HL-60 (cell line): ENCODE results near the gene HSPA12A.

Experiments used
- CTCF ChIP-seq: IDR thresholded peaks from one replicate; pipeline ENCODE4 v1.5.1; 2011; ENCODE audit warnings: low read length, control low read depth, inconsistent platforms; ENCODE audit not compliant: insufficient read depth
- GABPA ChIP-seq: IDR thresholded peaks from 2 replicates; pipeline ENCODE4 v1.6.1; 2012; ENCODE audit warnings: low read depth
- POLR2AphosphoS5 ChIP-seq: IDR thresholded peaks from 2 replicates; pipeline ENCODE4 v1.6.1; 2012; ENCODE audit warnings: low read depth
- REST ChIP-seq: IDR thresholded peaks from 2 replicates; pipeline ENCODE4 v1.6.1; 2012; ENCODE audit warnings: low read depth; ENCODE audit not compliant: insufficient replicate concordance
- SPI1 ChIP-seq: IDR thresholded peaks from 2 replicates; pipeline ENCODE4 v1.6.1; 2012; ENCODE audit warnings: low read depth, mild to moderate bottlenecking, borderline replicate concordance

GRCh38 chr10:116760919-116761318 lies 18.6 kb upstream of the HSPA12A start:
- TF ChIP-seq CTCF: no peak
- TF ChIP-seq REST: no peak
- no peak for TF ChIP-seq SPI1
- no peak for TF ChIP-seq GABPA
- no peak for TF ChIP-seq POLR2AphosphoS5
